Inflammatory macrophage treated with lipopolysaccharide for 4 hours (primary cell): ENCODE measurements around the gene PDCD10.
A peak's percentile ranks its signal among the peaks of the same experiment; 100 is the strongest.

ENCODE experiments used
- DNase-seq: peaks from one replicate; pipeline ENCODE4 v3.0.0-alpha.2; 2020

Gene PDCD10

GRCh38 chr3:167733961-167734497 lies 663 bp downstream of the PDCD10 start:
- DNase-seq: peak; percentile 63

GRCh38 chr3:167732313-167733065 lies 2.2 kb downstream of the PDCD10 start:
- no peak for DNase-seq

GRCh38 chr3:167731393-167731792 lies 3.3 kb downstream of the PDCD10 start:
- no peak for DNase-seq

GRCh38 chr3:167729591-167729990 lies 5.1 kb downstream of the PDCD10 start:
- no peak for DNase-seq

- no peak for DNase-seq
Observed at GRCh38 chr3:167728632-167729323, 5.9 kb downstream of the PDCD10 start.

- DNase-seq: no peak
Observed at GRCh38 chr3:167728176-167728575, 6.5 kb downstream of the PDCD10 start.

GRCh38 chr3:167723872-167724271 lies 10.8 kb downstream of the PDCD10 start:
- no peak for DNase-seq

GRCh38 chr3:167723025-167723512 lies 11.6 kb downstream of the PDCD10 start:
- no peak for DNase-seq

- no peak for DNase-seq
Observed at GRCh38 chr3:167718582-167718981, 16.1 kb downstream of the PDCD10 start.

GRCh38 chr3:167716920-167717319 lies 17.8 kb downstream of the PDCD10 start:
- DNase-seq: no peak

- DNase-seq: no peak
Observed at GRCh38 chr3:167714871-167715270, 19.8 kb downstream of the PDCD10 start.

- DNase-seq: no peak
Observed at GRCh38 chr3:167712445-167712844, 22.2 kb downstream of the PDCD10 start.

- no peak for DNase-seq
Observed at GRCh38 chr3:167711439-167711838, 23.3 kb downstream of the PDCD10 start.

GRCh38 chr3:167710552-167710951 lies 24.1 kb downstream of the PDCD10 start:
- DNase-seq: no peak

- no peak for DNase-seq
Observed at GRCh38 chr3:167709690-167710089, 25.0 kb downstream of the PDCD10 start.

GRCh38 chr3:167705840-167706239 lies 28.9 kb downstream of the PDCD10 start:
- DNase-seq: no peak

GRCh38 chr3:167700926-167701325 lies 33.8 kb downstream of the PDCD10 start:
- no peak for DNase-seq

- DNase-seq: no peak
Observed at GRCh38 chr3:167700046-167700445, 34.6 kb downstream of the PDCD10 start.

- no peak for DNase-seq
Observed at GRCh38 chr3:167694121-167694520, 40.6 kb downstream of the PDCD10 start.

- DNase-seq: no peak
Observed at GRCh38 chr3:167691366-167691765, 43.3 kb downstream of the PDCD10 start.

- peak; percentile 76 for DNase-seq
Observed at GRCh38 chr3:167684388-167684993, 50.2 kb downstream of the PDCD10 start.

- DNase-seq: no peak
Observed at GRCh38 chr3:167679526-167679925, 55.2 kb downstream of the PDCD10 start.

- no peak for DNase-seq
Observed at GRCh38 chr3:167675848-167676247, 58.8 kb downstream of the PDCD10 start.

- no peak for DNase-seq
Observed at GRCh38 chr3:167673221-167673620, 61.5 kb downstream of the PDCD10 start.
